Activated CD4-positive, alpha-beta T cell treated with anti-CD3 and anti-CD28 coated beads for 24 hours (primary cell): ENCODE results near the gene FAM187B.
A peak's percentile ranks its signal among the peaks of the same experiment; 100 is the strongest.
"Not testable (repeated sequence)": the region's sequence is repeated elsewhere in the genome, so short reads cannot be mapped to it uniquely, and the experiment has no call there.

Experiments
- DNase-seq, 2 donors: peaks; one replicate each; pipeline ENCODE4 v3.0.0-alpha.2; 2020; ENCODE audit warnings: low read depth in 2 of 2

The FAM187B gene

DNA sequence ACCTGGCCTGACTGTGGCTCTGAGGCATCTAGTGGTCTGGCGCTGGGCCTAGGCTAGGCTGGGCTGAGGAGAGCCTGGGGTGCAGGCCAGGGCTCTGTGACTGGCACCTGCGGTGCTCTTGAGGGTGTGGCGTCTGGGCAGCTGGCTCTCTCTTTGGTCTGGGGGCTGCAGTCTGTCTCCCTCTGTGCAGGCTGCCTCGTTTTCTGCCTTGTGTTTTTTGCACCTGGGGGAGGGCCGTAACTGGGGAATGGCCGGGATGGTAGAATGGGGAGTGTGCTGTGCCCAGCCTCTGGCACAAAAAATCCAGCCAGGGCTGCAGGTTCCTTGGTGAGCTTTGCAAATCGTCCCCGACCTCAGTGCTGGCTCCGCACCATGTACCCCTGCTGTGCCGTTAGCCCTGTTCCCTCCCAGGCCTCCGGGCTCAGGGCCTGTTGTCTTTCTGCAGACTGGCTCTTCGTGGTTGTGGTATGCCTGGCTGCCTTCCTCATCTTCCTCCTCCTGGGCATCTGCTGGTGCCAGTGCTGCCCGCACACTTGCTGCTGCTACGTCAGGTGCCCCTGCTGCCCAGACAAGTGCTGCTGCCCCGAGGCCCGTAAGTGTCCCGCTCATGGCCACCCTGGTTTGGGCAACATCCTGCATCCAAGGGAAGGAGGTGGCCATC lies 33.7 kb upstream of the FAM187B start:
- DNase-seq: no peak

DNA sequence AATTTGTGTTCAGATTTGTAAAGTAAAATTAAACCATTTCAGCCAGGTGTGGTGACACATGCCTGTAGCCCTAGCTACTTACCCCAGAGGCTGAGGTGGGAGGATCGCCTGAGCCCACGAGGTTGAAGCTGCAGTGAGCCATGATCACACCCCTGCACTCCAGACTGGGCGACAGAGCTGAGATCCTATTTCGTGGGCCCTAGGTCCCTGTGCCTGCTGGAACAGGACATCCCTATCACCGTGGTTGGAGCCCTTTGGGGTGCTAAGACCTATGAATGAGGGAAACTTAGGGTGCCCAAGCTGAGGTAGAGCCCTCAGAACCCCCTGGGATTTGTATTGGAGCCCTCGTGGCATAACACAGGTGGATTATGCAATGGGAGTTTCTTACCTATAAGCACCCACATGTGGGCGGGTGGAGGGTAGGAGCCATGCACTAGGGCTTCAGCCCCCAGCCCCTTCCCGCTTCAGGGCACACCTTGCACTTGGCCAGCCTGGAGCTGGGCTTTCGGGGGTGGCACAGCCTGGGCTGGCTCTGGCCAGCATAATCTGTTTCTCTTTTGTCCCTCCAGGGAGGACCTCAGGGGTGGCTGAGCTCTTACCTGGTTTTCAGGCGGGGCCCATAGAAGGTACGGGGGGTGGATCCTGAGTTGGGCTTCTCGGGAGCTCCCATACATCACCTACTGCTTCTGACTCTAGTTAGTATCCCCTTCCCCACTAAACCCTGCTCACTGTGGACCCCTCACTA lies 33.0 kb upstream of the FAM187B start:
- no peak for DNase-seq

DNA sequence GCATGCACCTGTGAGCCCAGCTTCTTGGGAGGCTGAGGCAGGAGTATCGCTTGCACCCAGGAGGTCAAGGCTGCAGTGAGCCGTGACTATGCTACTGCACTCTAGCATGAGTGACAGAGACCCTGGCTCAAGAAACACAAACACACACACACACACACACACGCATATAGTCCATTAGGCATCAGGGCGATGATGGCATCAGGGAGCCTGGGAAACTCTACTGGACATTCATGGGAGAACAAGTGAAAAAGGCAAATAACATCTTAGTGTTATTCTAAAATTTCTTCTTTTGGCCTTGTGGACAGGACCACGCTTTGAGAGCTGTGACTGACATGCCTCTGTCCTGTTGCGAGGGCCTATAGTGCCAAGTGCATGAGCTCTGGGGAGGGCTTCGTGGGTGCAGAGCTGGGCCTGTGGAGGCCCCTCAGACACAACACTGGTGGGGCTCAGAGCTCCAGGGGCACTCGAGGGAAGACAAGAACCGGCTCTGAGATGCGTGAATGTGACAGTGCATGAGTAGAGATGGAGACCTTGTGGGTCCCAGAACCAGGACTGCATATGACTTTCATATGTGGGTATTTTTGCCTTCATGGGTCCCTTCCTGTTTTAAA lies 32.3 kb upstream of the FAM187B start:
- DNase-seq: no peak

DNA sequence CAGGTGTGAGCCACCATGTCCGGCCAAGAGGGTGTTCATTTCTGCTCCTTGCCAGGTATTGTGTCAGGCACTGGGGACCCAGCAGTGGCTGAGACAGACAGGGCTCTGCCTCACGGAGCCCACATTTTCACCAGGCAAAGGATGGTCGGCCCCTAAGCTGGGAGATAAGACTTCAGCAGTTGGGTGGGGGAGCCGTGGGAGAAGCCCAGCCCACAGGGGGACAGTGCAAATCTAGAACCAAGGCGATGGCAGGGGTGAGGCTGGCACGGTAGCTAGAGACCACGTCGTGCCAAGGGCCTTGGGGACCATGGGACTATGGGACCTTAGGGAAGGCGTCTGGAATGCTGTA lies 28.5 kb upstream of the FAM187B start:
- DNase-seq: no peak

DNA sequence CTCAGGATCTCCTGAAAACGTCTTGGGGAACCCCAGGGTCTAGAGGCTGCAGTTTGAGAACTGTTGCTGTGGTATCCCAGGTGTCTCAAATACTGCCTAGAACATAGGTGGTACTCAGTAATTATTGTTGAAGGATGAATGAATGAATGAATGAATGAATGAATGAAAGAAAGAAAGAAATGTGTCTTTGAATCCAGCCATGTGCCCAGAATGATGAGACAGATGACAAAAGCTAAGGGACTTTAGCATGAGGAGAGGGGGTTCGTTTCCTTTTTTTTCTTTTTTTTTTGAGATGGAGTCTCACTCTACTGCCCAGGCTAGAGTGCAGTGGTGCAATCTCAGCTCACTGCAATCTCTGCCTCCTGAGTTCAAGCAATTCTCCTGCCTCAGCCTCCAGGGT lies 28.0 kb upstream of the FAM187B start:
- DNase-seq: no peak

DNA sequence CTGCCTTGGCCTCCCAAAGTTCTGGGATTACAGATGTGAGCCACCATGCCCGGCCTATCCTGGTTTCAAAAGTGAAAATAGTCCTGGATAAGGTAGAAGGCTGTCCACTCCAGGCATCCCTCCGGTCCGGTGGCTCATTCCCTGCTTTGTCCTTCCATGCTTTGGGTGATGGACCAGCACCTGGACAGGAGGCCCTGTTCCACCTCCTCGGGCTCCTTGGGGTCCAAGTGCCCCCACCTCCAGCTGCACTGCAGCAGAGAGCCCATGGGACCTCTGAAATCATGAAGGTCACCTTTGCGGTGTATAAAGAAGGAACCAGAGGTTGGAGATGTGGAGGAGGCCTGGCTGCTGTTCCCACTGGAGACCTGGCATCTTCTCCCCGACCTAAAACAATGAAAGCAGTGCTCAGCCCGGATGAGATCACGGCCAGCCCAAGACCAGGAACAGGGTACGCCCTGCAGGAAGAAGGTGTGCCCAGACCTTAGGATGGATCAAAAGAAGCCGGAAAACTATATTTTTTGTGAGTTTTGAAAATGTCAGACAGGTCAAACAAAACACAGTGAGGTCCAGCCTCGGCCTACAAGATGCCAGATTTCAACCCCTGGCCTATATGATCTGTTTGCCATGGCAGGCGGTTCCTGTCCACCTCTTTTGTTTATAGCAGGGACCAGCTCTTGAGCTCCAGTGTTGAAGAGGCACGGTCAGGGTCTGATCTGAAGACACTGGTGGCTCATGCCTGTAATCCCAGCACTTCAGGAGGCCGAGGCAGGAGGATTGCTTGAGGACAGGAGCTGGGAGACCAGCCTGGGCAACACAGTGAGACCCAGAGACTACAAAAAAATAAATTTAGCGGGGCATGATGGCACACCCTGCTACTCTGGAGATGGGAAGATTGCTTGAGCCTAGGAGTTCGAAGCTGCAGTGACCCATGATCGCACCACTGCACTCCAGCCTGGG lies 26.1 kb upstream of the FAM187B start:
- no peak for DNase-seq

DNA sequence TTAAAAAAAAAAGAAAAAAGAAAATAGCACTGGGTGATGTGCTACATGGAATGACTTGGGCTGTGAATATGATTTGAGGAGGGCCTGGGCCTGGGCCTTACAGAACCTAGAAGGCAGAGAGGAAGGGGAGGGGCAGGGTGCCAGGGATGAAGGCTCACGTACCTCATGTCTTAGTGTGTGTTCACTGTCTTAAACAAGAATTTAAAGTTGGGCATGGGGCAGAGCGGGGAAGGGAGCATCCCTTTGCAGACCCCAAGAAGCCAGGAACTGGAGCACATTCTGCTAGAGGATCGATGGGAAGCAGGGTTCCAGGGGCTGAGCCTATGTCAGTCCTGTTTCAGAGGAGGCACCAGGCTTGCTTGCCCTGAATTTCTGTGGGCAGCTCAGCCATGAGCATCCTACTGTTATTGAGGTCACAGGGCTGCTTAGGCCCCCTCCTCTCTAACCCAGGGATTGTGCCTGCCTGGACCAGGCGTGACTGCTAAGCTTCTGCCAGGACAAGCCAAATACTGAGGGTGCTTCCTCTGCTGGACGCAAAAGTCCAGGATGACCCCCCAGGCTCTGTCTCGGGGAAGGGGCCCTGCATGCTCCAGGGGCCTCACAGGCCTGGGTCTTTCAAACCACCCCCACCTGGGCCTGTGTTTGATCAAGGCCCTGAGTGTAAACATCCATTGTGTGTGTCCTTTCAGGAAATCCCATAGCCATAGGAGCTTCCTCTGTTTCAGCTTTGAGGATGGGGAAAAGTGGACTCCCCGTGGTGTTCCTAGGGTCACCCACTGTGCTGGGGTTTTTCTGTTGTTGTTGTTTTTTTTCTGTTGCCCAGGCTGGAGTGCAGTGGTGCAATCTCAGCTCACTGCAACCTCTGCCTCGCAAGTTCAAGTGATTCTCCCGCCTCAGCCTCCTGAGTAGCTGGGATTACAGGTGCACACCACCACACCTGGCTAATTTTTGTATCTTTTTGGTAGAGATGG lies 25.1 kb upstream of the FAM187B start:
- DNase-seq: no peak

DNA sequence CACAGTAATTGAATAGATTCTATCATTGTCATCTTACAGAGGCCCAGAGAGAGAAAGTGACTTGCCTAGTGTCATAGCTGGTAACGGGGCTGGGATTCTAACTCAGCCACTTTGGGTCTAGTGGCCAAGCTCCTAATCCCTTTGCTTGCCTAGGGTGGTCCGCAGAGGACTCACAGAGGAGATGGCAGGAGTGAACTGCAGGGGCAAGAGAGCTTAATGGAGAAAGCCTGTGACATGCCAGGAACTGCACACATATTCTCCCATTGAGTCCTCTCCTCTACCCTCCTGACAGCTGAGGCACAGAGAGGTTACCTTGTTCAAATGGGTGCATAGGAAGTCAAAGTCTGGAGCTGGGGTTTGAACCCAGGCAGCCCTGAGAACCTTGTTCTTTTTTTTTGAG lies 22.9 kb upstream of the FAM187B start:
- no peak for DNase-seq

DNA sequence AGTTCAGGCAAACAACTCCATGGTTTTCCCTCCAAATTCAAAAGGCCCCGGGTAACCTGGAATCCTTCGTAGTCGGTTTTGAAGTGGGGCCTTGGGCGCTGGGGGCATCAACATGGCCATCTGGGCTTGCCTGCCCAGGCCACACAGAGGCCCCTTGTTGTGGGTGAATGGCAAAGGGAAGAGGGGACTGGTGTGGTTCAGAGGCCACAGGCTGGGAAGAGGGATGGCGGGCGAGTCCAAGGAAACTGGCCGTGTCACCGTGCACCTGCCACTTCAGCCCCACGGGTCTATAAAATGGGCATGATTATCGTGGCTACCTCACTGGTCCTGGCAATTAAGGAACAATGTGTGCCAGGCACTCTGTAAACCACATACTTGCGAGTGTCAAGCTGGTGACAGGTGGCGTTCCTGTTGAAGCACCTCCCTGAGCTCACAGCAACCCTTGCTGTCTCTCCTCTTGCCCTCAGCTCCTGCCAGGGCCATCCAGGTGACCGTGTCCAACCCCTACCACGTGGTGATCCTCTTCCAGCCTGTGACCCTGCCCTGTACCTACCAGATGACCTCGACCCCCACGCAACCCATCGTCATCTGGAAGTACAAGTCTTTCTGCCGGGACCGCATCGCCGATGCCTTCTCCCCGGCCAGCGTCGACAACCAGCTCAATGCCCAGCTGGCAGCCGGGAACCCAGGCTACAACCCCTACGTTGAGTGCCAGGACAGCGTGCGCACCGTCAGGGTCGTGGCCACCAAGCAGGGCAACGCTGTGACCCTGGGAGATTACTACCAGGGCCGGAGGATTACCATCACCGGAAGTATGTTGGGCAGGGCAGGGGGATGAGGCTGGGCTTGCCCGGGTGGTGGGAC lies 21.5 kb upstream of the FAM187B start:
- DNase-seq: no peak

DNA sequence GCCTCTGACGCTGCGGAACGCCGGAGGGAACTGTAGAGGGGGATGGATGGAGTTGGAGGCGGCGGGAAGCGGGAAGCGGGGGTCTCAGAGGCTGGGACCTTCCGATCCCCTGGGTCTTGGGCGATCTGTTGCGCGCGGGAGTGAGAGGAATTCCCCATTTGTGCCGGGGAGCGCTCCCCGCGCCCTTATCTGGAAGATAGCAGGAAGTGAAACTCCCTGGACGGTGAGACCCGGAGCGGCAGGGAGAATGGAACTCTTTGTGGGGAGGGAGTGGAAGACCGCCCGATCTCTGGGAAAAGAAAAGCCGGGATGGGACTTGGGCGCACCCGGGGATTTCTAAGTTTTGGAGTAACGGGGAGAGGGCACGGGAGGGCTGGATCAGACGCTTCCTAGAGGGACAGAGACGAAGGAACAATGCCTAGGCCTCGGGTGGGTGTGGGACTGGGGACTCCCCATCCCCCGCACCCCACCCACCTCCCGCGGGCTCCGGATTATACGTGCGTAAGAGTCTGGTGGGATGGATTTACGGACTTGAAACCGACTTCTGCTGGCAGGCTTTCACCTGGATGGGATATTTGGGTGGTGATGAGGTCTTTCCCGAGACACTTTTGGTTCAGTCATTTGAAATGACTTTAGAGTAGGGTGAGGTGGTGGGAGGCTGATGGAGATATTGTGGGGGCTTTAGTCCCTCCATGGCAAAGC lies 20.8 kb upstream of the FAM187B start:
- no peak for DNase-seq

DNA sequence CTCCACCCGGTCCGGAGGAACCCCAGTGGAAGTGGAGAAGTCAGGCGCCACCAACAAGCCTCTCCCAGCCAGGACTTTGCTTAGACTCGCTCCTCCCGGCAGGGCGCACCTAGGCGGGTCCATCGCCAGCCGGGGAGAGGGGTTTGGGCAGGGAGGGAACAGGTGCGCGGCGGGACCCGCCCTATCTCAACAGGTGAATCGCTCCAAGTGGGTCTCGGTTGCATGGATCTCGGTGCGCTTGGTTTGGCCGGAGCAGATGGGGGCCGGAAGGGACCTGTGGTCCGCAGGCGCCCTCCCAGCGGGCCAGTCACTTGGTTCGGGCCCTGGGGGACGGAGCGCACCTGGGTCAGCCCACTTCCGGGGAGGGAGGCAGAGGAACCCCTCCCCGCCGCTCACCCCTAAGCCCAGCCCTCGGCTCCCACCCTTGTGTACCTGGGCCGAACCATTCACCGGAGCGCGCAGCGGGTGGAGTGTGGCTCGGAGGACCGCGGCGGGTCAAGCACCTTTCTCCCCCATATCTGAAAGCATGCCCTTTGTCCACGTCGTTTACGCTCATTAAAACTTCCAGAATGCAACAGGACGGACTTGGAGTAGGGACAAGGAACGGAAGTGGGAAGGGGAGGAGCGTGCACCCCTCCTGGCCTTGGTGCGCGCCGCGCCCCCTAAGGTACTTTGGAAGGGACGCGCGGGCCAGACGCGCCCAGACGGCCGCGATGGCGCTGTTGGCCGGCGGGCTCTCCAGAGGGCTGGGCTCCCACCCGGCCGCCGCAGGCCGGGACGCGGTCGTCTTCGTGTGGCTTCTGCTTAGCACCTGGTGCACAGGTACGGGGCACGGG lies 20.0 kb upstream of the FAM187B start, which contains the start of gene LSR:
LSR (plus strand) TSS at position 693 of the 836 bp plus-strand sequence; CDS start at position 714, 21 bp downstream.
- peak; percentile 44 to 59 for DNase-seq

DNA sequence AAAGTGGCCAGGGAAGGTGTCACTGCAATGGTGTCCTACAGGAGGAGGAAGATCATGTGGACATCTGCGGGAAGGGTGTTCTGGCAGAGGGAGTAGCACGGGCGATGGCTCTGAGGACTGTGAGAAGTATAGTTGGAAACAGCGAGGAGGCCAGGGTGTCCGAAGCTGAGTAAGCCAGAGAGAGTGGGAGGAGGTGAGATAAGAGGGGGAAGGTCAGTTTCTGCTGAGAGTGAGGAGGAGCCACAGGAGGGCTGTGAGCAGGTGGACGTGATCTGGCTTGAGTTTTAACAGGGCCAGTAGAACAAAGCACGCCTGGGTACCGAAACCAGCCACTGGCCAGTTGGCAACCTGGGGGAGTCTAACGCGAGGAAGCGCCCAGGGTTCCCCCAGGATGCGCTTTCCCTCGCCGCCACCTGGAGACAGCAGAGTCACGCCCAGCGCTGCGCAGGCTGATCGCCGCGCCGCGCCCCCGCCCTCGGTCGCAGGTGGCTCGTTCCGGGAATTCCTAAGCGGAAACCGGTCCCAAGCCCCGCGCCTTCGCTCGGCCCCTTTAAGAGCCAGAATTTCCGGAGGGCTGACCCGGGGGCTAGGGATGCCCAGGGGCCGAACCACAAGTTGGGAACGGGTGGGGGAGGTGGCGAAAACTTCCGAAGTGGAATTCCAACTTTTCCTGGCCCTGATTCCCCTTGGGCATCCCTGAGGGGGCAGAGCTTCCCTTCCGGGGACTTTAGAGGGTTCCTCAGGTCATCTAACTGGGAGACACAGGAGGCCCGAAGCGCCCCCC lies 19.2 kb upstream of the FAM187B start:
- peak in 1 of 2 donors; percentile 43 for DNase-seq

DNA sequence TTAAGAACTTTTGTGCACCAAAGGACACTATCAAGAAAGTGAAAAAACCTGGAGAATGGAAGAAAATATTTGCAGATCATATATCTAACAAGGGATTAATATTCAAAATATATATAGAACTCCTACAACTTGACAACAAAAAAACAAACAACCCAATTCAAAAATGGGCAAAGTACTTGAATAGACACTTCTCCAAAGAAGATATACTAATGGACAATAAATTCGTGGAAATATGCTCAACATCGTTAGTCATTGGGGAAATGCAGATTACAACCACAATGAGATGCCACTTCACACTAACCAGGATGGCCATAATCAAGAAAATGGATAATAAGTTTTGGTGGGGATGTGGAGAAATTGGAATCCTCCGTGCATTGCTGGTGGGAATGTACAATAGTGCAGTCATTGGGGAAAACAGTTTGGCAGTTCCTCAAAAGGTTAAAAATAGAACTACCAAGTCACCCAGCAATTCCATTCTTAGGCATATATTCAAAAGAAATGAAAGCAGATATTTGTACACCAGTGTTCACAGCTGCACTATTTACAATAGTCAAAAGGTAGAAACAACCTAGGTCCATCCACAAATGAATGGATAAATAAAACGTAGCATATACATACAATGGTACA lies 18.0 kb upstream of the FAM187B start:
- DNase-seq: no peak

DNA sequence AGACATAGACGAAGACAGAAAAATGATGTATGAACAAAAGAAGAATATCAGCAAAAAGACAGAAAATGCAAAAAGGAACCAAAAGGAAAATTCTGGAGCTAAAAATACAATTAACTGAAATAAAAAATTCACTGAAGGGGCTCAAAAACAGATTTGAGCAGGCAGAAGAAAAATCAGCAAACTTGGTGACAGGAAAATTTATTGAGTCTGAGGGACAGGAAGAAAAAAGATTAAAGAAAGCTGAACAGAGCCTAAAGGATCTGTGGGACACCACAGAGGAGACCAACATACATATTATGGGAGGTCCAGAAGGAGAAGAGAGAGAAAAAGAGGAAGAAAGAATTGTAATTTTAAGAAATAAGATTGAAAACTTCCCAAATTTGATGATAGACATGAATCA lies 12.9 kb upstream of the FAM187B start:
- DNase-seq: no peak

DNA sequence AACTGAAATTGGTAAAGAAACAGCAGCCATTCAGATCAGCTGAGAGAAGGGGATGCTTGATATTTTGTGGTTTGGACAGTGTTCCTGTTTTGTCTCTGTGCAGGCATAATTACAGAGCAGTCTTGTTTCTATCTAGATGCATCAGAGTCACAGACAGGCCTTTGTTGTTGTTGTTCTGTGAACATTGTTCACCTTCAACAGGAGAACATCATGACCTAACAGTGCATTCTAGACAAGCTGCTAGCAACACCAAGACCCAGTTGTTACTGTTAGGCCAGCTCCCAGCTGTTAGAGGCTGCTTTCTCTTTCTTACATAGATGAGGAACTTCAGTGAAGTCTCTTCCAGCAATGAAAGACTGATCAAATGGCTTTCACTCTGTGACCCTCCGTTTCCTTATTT lies 11.8 kb upstream of the FAM187B start:
- DNase-seq: no peak

DNA sequence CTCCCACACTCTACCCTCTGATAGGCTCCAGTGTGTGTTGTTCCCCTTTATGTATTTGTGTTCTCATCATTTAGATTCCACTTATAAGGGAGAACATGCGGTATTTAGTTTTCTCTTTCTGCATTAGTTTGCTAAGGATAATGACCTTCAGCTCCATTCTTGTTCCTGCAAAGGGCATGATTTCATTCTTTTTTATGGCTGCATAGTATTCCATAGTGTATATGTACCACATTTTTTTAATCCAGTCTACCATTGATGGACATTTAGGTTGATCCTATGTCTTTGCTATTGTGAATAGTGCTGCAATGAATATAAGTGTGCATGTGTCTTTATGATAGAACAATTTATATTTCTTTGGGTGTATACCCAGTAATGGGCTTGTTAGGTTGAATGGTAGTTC lies 11.1 kb upstream of the FAM187B start:
- DNase-seq: not testable (repeated sequence)
